OCI-LY7 (cell line): ENCODE results near the gene PIM3. TPM values are rescaled to one million over a fixed set of nuclear protein-coding genes. Genes with fewer than 3 reads are reported as not detected.

Experiments used
- BruUV-seq: library from RNA; stranded (reverse); fragments of 400-500 nt; replicated peaks from 2 replicates; lab custom pipeline; 2021; lab: Mats Ljungman, UMichigan
- CTCF ChIA-PET: fragments of 300-600 bp; sonication (Branson Sonifier 250); formaldehyde crosslinking; loops from one replicate; lab custom pipeline; 2022; ENCODE audit warnings: antibody characterized with exemption; ENCODE audit not compliant: unreplicated experiment; lab: Charles Lee
- POLR2A ChIA-PET: fragments of 300-600 bp; sonication (Branson Sonifier 250); formaldehyde crosslinking; loops from one replicate; lab custom pipeline; 2022; ENCODE audit warnings: antibody characterized with exemption; lab: Charles Lee
- DNase-seq: peaks from one replicate; pipeline ENCODE4 v3.0.0-alpha.2; 2015; ENCODE audit warnings: low spot score
- H2AFZ ChIP-seq: fragments of 200-600 bp; sonication (generic), shearing (Covaris generic); 2 replicates; pipeline ENCODE4 v1.6.1; 2014; ENCODE audit warnings: mild to moderate bottlenecking, antibody characterized with exemption, low read length, moderate library complexity
- H3K27ac ChIP-seq: fragments of 200-600 bp; sonication (generic); 2 replicates; pipeline ENCODE4 v1.5.1; 2014; ENCODE audit warnings: mixed run types, low read depth, mild to moderate bottlenecking, moderate library complexity, low read length, inconsistent platforms; ENCODE audit not compliant: poor library complexity, severe bottlenecking
- H3K36me3 ChIP-seq: fragments of 200-600 bp; sonication (generic); 2 replicates; pipeline ENCODE4 v1.6.1; 2014; ENCODE audit warnings: mild to moderate bottlenecking, antibody characterized with exemption, low read length, moderate library complexity, mixed read lengths; ENCODE audit not compliant: insufficient read depth
- H3K4me1 ChIP-seq: fragments of 200-600 bp; sonication (generic); 2 replicates; pipeline ENCODE4 v1.5.1; 2014; ENCODE audit warnings: mild to moderate bottlenecking, low read length; ENCODE audit not compliant: insufficient read depth, poor library complexity, severe bottlenecking
- H3K4me2 ChIP-seq: fragments of 200-600 bp; sonication (generic); 2 replicates; pipeline ENCODE4 v1.6.1; 2014; ENCODE audit warnings: mild to moderate bottlenecking, low read length
- H3K4me3 ChIP-seq: fragments of 200-600 bp; sonication (generic); 2 replicates; pipeline ENCODE4 v1.5.1; 2014; ENCODE audit warnings: mild to moderate bottlenecking, low read depth, low read length; ENCODE audit not compliant: poor library complexity, severe bottlenecking
- H3K79me2 ChIP-seq: fragments of 200-600 bp; sonication (generic); 2 replicates; pipeline ENCODE4 v1.6.1; 2016; ENCODE audit warnings: low read depth, mild to moderate bottlenecking, low read length, moderate library complexity, mixed read lengths; ENCODE audit not compliant: insufficient read depth
- H3K9me2 ChIP-seq: fragments of 200-600 bp; sonication (generic); 2 replicates; pipeline ENCODE4 v1.6.1; 2016; ENCODE audit warnings: mild to moderate bottlenecking, low read length, mixed read lengths; ENCODE audit not compliant: insufficient read depth
- H3K9me3 ChIP-seq: fragments of 200-600 bp; sonication (generic); 2 replicates; pipeline ENCODE4 v1.6.1; 2014; ENCODE audit warnings: mild to moderate bottlenecking, mixed run types, low read length, mixed read lengths
- H4K20me1 ChIP-seq: fragments of 200-600 bp; sonication (generic); 2 replicates; pipeline ENCODE4 v1.6.1; 2014; ENCODE audit warnings: mild to moderate bottlenecking, antibody characterized with exemption, low read length, moderate library complexity, mixed read lengths; ENCODE audit not compliant: insufficient read depth
- CTCF ChIP-seq: fragments of 200-600 bp; sonication (generic); conservative IDR thresholded peaks from 2 replicates; pipeline ENCODE4 v1.5.1; 2014; ENCODE audit warnings: mild to moderate bottlenecking, antibody characterized with exemption, low read length, moderate library complexity, mixed read lengths
- EZH2phosphoT487 ChIP-seq: fragments of 200-600 bp; sonication (generic); IDR thresholded peaks from 2 replicates; pipeline ENCODE4 v1.6.1; 2018; ENCODE audit warnings: low read depth, borderline replicate concordance, mild to moderate bottlenecking, mixed run types, antibody characterized with exemption, low read length, moderate library complexity, mixed read lengths
- intact Hi-C: fragments of 100-400 bp; cut with micrococcal nuclease; formaldehyde crosslinking; loops from one replicate; pipeline ENCODE4 v1.10.0; 2022; ENCODE audit not compliant: unreplicated experiment
- total RNA-seq, 2 experiments: library from RNA; depleted of rRNA in 1 of 2; stranded (reverse); fragments of >200 nt in 1 of 2; shearing (Covaris generic) in 1 of 2; gene quantifications; 2 replicates each; pipeline ENCODE4 v1.2.3, GENCODE V29; 2014 to 2022

The PIM3 gene
- total RNA-seq, 2 experiments from 2014 or later: 60.5 to 81.7 TPM

GRCh38 chr22:49933236-49934159 is 27.1 kb upstream of the PIM3 start:
- no peaks in the 10 kb centered on the region for H4K20me1 ChIP-seq
- H3K36me3 ChIP-seq: no peaks in the 10 kb centered on the region
- no peak overlapping the region for H2AFZ ChIP-seq
- DNase-seq: no peak
- no peaks in the 10 kb centered on the region for H3K79me2 ChIP-seq
- intact Hi-C loops: loop anchor here (5.0 to 10.0 kb wide), 3 partner anchors 171 to 579 kb away; no protein-coding TSS in a partner anchor
- H3K27ac ChIP-seq: peak overlapping the region; percentile 92
- peak overlapping the region; percentile 77 for H3K4me3 ChIP-seq
- no peak for TF ChIP-seq EZH2phosphoT487
- TF ChIP-seq CTCF: no peak
- peak overlapping the region; percentile 84 for H3K4me2 ChIP-seq
- no peaks in the 10 kb centered on the region for H3K9me2 ChIP-seq
- ChIA-PET CTCF (no interaction called here), POLR2A (interaction anchor here (0.7 kb wide), 1 partner anchor 85 kb away, joined by 3 read pairs; no protein-coding TSS in a partner anchor)
- no peaks in the 10 kb centered on the region for H3K9me3 ChIP-seq
- H3K4me1 ChIP-seq: peaks cover 69% of the 10 kb centered on the region
- no TSS peak for BruUV-seq

GRCh38 chr22:49934160-49934890 is 26.2 kb upstream of the PIM3 start:
- Histone ChIP-seq H3K27ac (peak overlapping the region; percentile 92), H4K20me1 (no peaks in the 10 kb centered on the region), H3K4me2 (peak overlapping the region; percentile 84), H2AFZ (no peak overlapping the region), H3K36me3 (no peaks in the 10 kb centered on the region), H3K4me3 (peak overlapping the region; percentile 77), H3K79me2 (no peaks in the 10 kb centered on the region), H3K9me3 (no peaks in the 10 kb centered on the region), H3K4me1 (peaks cover 69% of the 10 kb centered on the region), H3K9me2 (no peaks in the 10 kb centered on the region)
- TF ChIP-seq EZH2phosphoT487: no peak
- no peak for TF ChIP-seq CTCF
- no TSS peak for BruUV-seq
- intact Hi-C loops: loop anchor here (5.0 to 10.0 kb wide), 3 partner anchors 170 to 580 kb away; no protein-coding TSS in a partner anchor
- POLR2A ChIA-PET: no interaction called here
- CTCF ChIA-PET: no interaction called here
- no peak for DNase-seq
